Left lung (tissue), 10 donors: ENCODE data around the gene SRSF12. TPM values are rescaled to one million over a fixed set of nuclear protein-coding genes. Genes with fewer than 3 reads are reported as not detected.

Source experiments
- ATAC-seq: fragments of 200-7000 bp; cut with Tn5 transposase; one replicate; pipeline ENCODE4 v1.9.1; 2020; ENCODE audit warnings: moderate library complexity
- DNase-seq, 4 donors: peaks; one replicate each; pipeline ENCODE4 v3.0.0-alpha.2; 2013 to 2020
- H3K27ac ChIP-seq, 2 donors: fragments of 200-600 bp; sonication (generic) in 1 of 2; one replicate each; pipeline versions ENCODE4 v1.5.0 to v1.8.0; 2020 to 2021
- H3K27me3 ChIP-seq, 2 donors: fragments of 200-600 bp; sonication (generic) in 1 of 2; one replicate each; pipeline versions ENCODE4 v1.5.0 to v1.8.0; 2020 to 2021
- H3K36me3 ChIP-seq, 2 donors: fragments of 200-600 bp; sonication (generic) in 1 of 2; one replicate each; pipeline versions ENCODE4 v1.5.0 to v1.8.0; 2020 to 2021
- H3K4me1 ChIP-seq, 2 donors: fragments of 200-600 bp; one replicate each; pipeline ENCODE4 v1.8.0; 2021
- H3K4me3 ChIP-seq, 2 donors: fragments of 200-600 bp; sonication (generic) in 1 of 2; one replicate each; pipeline versions ENCODE4 v1.5.0 to v1.8.0; 2020 to 2021; ENCODE audit warnings: mild to moderate bottlenecking in 1 of 2
- H3K9me3 ChIP-seq, 2 donors: fragments of 200-600 bp; sonication (generic) in 1 of 2; one replicate each; pipeline versions ENCODE4 v1.5.0 to v1.8.0; 2020 to 2021
- intact Hi-C, 2 donors: fragments of 100-400 bp; cut with DNase I; formaldehyde crosslinking; loops; one replicate each; pipeline versions ENCODE4 v1.11.2 to v1.14.2; 2022
- polyA plus RNA-seq, 6 donors: library from polyadenylated mRNA; unstranded; fragments of 120-200 nt; gene quantifications; one replicate each; pipeline ENCODE4 v1.2.1, GENCODE V29; 2013; ENCODE audit not compliant: insufficient read length in 6 of 6
- total RNA-seq, 2 donors: library from RNA; stranded (reverse); fragmentation: NEBNext Ultra II Directional; extraction: Animal tissue kit (Norgen Biotek cat#: 25700); gene quantifications; one replicate each; pipeline ENCODE4 v1.2.1, GENCODE V29; 2021
- TF ChIP-seq, protein P1 (sequence below), 2 donors: fragments of 200-600 bp; sonication (generic) in 1 of 2; IDR thresholded peaks; one replicate each; pipeline versions ENCODE4 v1.5.0 to v1.8.0; 2021; ENCODE audit warnings: antibody characterized with exemption in 2 of 2
- donor health status: DM: no; HTN: yes; CAD: no.
- donor health status: DM: no; HTN: no; CAD: no.

Gene SRSF12
- total and polyA plus RNA-seq, 8 donors, result 0.63 to 12.5 (median 9.6) TPM

DNA sequence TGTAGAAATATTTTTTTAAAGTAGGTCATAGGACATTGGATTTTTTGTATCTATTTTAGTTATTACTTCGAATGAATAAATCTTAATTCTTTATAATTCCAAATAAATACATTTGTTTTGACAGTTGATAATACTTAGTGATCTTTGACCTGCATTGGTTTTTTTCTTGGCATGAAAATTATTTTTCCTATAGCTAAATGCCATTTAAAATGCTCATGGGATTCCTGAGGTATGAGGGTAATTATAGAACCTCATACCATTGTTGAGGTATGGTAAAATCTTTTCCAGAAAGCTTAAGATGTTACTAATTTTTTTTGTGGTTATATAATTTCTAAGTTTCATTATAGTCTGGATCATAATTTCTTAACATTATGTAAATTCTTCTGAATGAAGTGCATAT, 36.3 kb upstream of the SRSF12 start:
- Histone ChIP-seq H3K27me3 (no peaks in the 10 kb centered on the region), H3K27ac (no peak overlapping the region), H3K4me3 (no peak overlapping the region), H3K36me3 (peaks cover 0 to 8% of the 10 kb centered on the region in 2 donors), H3K4me1 (no peaks in the 10 kb centered on the region), H3K9me3 (no peaks in the 10 kb centered on the region)
- DNase-seq, result no peak
- intact Hi-C loops, result no loop called here
- TF ChIP-seq, protein P1, sequence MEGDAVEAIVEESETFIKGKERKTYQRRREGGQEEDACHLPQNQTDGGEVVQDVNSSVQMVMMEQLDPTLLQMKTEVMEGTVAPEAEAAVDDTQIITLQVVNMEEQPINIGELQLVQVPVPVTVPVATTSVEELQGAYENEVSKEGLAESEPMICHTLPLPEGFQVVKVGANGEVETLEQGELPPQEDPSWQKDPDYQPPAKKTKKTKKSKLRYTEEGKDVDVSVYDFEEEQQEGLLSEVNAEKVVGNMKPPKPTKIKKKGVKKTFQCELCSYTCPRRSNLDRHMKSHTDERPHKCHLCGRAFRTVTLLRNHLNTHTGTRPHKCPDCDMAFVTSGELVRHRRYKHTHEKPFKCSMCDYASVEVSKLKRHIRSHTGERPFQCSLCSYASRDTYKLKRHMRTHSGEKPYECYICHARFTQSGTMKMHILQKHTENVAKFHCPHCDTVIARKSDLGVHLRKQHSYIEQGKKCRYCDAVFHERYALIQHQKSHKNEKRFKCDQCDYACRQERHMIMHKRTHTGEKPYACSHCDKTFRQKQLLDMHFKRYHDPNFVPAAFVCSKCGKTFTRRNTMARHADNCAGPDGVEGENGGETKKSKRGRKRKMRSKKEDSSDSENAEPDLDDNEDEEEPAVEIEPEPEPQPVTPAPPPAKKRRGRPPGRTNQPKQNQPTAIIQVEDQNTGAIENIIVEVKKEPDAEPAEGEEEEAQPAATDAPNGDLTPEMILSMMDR (IDR thresholded peaks at IDR 0.05), result no peak
- no peak for ATAC-seq

DNA sequence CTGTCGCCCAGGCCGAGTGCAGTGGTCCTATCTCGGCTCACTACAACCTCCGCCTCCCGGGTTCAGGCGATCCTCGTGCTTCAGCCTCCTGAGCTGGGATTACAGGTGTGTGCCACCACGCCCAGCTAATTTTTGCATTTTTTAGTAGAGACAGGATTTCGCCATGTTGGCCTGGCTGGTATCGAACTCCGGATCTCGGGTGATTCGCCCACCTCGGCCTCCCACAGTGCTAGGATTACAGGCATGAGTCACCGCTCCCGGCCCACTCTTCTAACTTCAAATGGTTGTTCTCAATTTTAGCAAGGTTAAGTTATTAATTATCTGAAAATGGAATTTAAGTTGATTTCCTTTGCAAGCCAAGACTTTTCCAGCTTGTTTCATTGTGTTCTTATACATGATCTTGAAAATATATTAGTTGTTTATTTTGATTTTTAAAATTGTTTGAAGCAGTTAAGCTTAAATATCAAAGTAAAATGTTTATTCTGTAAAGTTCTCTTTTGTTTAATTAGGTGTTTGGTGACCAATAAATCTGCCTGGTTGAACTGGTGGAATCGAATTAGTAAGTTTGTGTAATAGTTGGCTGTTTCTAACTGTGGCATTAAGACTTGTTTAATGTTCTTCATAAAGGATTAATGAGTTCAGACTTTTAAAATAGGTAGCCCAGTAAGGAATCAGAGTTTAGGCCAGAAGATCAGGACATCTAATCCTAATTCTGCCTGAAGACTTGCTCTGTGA, 30.3 kb upstream of the SRSF12 start:
- no peak for ATAC-seq
- intact Hi-C loops, result no loop called here

DNA sequence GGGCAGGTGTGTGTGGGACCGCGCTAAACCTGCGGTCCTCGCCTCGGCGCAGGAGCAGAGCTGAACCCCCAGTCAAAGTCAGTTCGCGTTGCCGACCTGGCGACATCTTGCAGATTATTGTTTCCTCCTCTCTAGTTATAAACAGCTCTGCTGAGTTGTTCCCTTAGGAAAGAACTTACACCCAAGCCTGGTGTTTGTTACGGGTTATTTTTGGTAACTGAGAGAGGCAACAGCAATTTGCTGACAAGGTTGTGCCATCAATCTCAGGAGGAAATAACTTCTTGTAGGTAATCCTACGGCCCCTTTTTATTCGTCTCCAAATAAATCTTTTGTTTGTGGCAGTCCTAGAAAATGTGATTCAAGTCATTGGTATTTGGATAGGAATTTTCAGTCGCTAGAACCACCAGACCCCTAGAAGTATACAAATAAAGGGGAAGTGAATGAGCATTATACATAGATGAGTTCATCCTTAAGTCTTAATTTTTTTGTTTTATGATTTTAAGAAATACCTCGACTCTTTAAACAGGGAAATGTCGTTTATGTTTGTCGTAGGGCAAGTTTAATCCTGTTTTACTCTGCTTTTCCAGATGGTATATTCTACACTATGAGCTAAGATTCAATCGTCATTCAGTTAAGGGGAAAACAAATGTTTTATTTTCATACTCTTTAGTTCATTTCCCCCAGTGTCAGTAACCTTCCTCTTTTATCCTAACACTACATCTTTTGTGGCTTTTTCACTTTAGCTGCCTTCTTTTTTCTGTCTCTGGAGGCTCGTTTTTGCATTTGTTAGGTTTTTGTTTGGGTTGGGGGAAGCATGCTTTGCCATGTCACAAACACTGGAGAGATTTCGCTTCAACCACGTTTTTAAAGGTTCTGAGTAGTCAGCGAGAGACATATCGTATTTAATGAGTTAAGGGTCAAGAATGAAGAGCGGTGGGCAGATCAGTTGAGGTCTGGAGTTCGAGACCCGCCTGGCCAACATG, 29.1 kb upstream of the SRSF12 start:
- Histone ChIP-seq H3K27ac (peak overlapping the region; percentile 78), H3K4me1 (peaks cover 0 to 14% of the 10 kb centered on the region in 2 donors), H3K4me3 (peak overlapping the region; percentile 71 to 77), H3K27me3 (no peaks in the 10 kb centered on the region), H3K36me3 (peaks cover 0 to 7% of the 10 kb centered on the region in 2 donors), H3K9me3 (no peaks in the 10 kb centered on the region)
- intact Hi-C loops, result no loop called here
- TF ChIP-seq, protein P1 (IDR thresholded peaks at IDR 0.05), result no peak
- peak in 3 of 4 donors; percentile 34 to 41 (median 36) for DNase-seq
- ATAC-seq, result no peak

More for the DNA sequence above, 30.3 kb upstream of the SRSF12 start:
- Histone ChIP-seq H3K4me1 (peaks cover 0 to 14% of the 10 kb centered on the region in 2 donors), H3K4me3 (no peak overlapping the region), H3K36me3 (peaks cover 0 to 7% of the 10 kb centered on the region in 2 donors), H3K27ac (no peak overlapping the region), H3K27me3 (no peaks in the 10 kb centered on the region), H3K9me3 (no peaks in the 10 kb centered on the region)
- no peak for DNase-seq
- TF ChIP-seq, protein P1 (IDR thresholded peaks at IDR 0.05), result no peak

DNA sequence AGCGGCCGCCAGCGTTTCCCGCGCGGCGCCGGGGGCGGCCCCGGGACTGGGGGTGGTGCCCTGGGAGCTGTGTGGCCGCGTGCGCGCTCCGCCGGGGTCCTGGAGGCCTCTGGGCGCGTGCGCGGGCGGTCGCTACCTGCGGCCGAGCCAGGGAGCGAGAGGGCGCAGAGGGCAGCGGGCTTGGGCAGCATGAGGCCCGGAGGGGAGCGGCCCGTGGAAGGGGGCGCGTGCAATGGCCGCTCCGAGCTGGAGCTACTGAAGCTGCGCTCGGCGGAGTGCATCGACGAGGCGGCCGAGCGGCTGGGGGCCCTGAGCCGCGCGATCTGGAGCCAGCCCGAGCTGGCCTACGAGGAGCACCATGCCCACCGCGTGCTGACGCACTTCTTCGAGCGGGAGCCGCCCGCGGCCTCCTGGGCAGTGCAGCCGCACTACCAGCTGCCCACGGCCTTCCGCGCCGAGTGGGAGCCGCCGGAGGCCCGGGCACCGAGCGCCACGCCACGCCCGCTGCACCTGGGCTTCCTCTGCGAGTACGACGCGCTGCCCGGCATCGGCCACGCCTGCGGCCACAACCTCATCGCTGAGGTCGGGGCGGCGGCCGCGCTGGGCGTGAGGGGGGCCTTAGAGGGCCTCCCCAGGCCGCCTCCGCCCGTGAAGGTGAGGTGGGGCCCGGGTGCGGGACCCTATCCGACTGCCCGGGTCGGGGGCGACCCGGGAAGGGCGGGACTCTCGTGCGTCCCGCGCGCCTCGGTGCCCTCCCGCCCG, 28.3 kb upstream of the SRSF12 start, which contains the start of gene PM20D2:
Gene PM20D2, plus strand, starts transcription at position 100 of the 762 bp plus-strand sequence. Its CDS starts 90 bp downstream, at position 190.
- TF ChIP-seq, protein P1 (IDR thresholded peaks at IDR 0.05), result no peak
- peak; percentile 70 to 94 (median 78) for DNase-seq
- Histone ChIP-seq H3K27ac (peak within 1 kb of the TSS; percentile 78), H3K27me3 (no peaks in the 10 kb centered on the region), H3K4me1 (peaks cover 0 to 14% of the 10 kb centered on the region in 2 donors), H3K36me3 (peaks cover 0 to under 1% of the 10 kb centered on the region in 2 donors), H3K9me3 (no peaks in the 10 kb centered on the region), H3K4me3 (peak within 1 kb of the TSS; percentile 71 to 77)
- peak; percentile 96 for ATAC-seq
- intact Hi-C loops, result no loop called here
